Transverse colon (tissue), 4 donors: Measurements from ENCODE around the gene HELZ. TPM values are rescaled to one million over a fixed set of nuclear protein-coding genes. Genes with fewer than 3 reads are reported as not detected.
"Not testable (repeated sequence)": the region's sequence is repeated elsewhere in the genome, so short reads cannot be mapped to it uniquely, and the experiment has no call there.

Experiments used
- DNase-seq: peaks from one replicate; pipeline ENCODE4 v3.0.0-alpha.2; 2019
- H3K27ac ChIP-seq, 4 donors: fragments of 200-600 bp; sonication (generic); 2 replicates each; pipeline ENCODE4 v1.5.1; 2016 to 2018; ENCODE audit warnings: inconsistent platforms in 4 of 4
- H3K27me3 ChIP-seq: fragments of 200-600 bp; sonication (generic); 2 replicates; pipeline ENCODE4 v1.5.1; 2017; ENCODE audit warnings: inconsistent platforms
- H3K36me3 ChIP-seq, 4 donors: fragments of 200-600 bp; sonication (generic); 2 replicates each; pipeline ENCODE4 v1.5.1; 2017 to 2019; ENCODE audit warnings: inconsistent platforms in 4 of 4
- H3K4me1 ChIP-seq, 4 donors: fragments of 200-600 bp; sonication (generic); 2 replicates each; pipeline ENCODE4 v1.5.1; 2017 to 2020; ENCODE audit warnings: inconsistent platforms in 4 of 4
- H3K4me3 ChIP-seq, 4 donors: fragments of 200-600 bp; sonication (generic); 1 replicate in 1 of 4; 2 replicates in 3 of 4; pipeline versions ENCODE4 v1.5.1 to v1.6.1; 2017 to 2019; ENCODE audit warnings: inconsistent platforms in 4 of 4
- H3K9me3 ChIP-seq, 2 donors: fragments of 200-600 bp; sonication (generic); 2 replicates each; pipeline ENCODE4 v1.5.1; 2017 to 2019; ENCODE audit warnings: inconsistent platforms in 2 of 2
- CTCF ChIP-seq, 5 experiments: fragments of 200-600 bp in 3 of 5; fragments of 450-650 bp in 2 of 5; sonication (generic) in 3 of 5; IDR thresholded peaks; 1 replicate in 2 of 5; 2 replicates in 3 of 5; pipeline ENCODE4 v1.5.1; 2016 to 2017; ENCODE audit warnings: antibody characterized with exemption in 5 of 5, inconsistent platforms in 3 of 5, mild to moderate bottlenecking in 2 of 5, moderate library complexity in 1 of 5
- EP300 ChIP-seq: sonication (generic); formaldehyde crosslinking; IDR thresholded peaks from one replicate; pipeline ENCODE4 v1.6.1; 2017; ENCODE audit warnings: antibody characterized with exemption, low read depth
- POLR2A ChIP-seq: fragments of 450-650 bp; IDR thresholded peaks from one replicate; pipeline ENCODE4 v1.6.1; 2016; ENCODE audit warnings: antibody characterized with exemption, mild to moderate bottlenecking, moderate library complexity
- POLR2AphosphoS5 ChIP-seq, 3 donors: sonication (generic); formaldehyde crosslinking; IDR thresholded peaks; one replicate each; pipeline ENCODE4 v1.6.1; 2016; ENCODE audit warnings: antibody characterized with exemption in 3 of 3
- WGBS, 2 donors: methylation state at CpG; one replicate each; pipeline ENCODE4 v1.1.5; 2018; ENCODE audit warnings: low coverage in 1 of 2; 5-methylcytosine and 5-hydroxymethylcytosine counted together
- in situ Hi-C, 4 donors: fragments of 200-750 bp; cut with MboI; loops; one replicate each; pipeline versions ENCODE4 v1.15.0 to v1.15.1; 2017; ENCODE audit warnings: low sequenced_read_pairs in 3 of 4, low pct_ligation_motif_present in 1 of 4, low pct_unique_long_range_greater_than_20kb in 1 of 4
- intact Hi-C: fragments of 100-400 bp; cut with DNase I; formaldehyde crosslinking; loops from one replicate; pipeline ENCODE4 v1.15.1; 2023; ENCODE audit warnings: low total_unique reads
- total RNA-seq, 4 donors: library from RNA; depleted of rRNA; stranded (reverse); fragments of >200 nt; gene quantifications; one replicate each; pipeline ENCODE4 v1.1.0, GENCODE V29; 2016

HELZ gene
- total RNA-seq, 4 donors from 2014 or later = 31.8 to 126 (median 56.0) TPM

GRCh38 chr17:67109111-67109510 lies 135.9 kb downstream of the HELZ start:
- intact Hi-C loops = no loop called here
- in situ Hi-C loops = no loop called here
- no peak overlapping the region for H3K4me3 ChIP-seq
- no peaks in the 10 kb centered on the region for H3K9me3 ChIP-seq
- H3K4me1 ChIP-seq = no peaks in the 10 kb centered on the region
- no peak overlapping the region for H3K27ac ChIP-seq
- peaks cover 0 to 48% (median 19%) of the 10 kb centered on the region in 4 donors for H3K36me3 ChIP-seq
- no peak for TF ChIP-seq CTCF (IDR thresholded peaks at IDR 0.05)
- no peak for TF ChIP-seq EP300
- no peak for TF ChIP-seq POLR2A
- no peak for TF ChIP-seq POLR2AphosphoS5 (IDR thresholded peaks at IDR 0.05)
- WGBS, 2 donors = 88% methylated on average over 5 of the region's 5 CpGs; no CpG with 5 or more reads in 1 of the 2 donors
- no peaks in the 10 kb centered on the region for H3K27me3 ChIP-seq
- no peak for DNase-seq

- 71 to 92% methylated on average over 6 to 13 of the region's 13 CpGs for WGBS, 2 donors
- no peaks in the 10 kb centered on the region for H3K9me3 ChIP-seq
- no peak for DNase-seq
- in situ Hi-C loops (no loop called here), intact Hi-C loops (no loop called here)
- TF ChIP-seq POLR2A (no peak), CTCF (IDR thresholded peaks at IDR 0.05) (no peak), POLR2AphosphoS5 (IDR thresholded peaks at IDR 0.05) (no peak)
- peaks cover 0 to 40% (median 15%) of the 10 kb centered on the region in 4 donors for H3K36me3 ChIP-seq
- H3K27me3 ChIP-seq = no peaks in the 10 kb centered on the region
- H3K4me3 ChIP-seq = no peak overlapping the region
- H3K4me1 ChIP-seq = peaks cover 0 to 3% (median 2%) of the 10 kb centered on the region in 4 donors
- H3K27ac ChIP-seq = no peak overlapping the region
Measured at GRCh38 chr17:67107811-67108775, 136.9 kb downstream of the HELZ start.

DNA sequence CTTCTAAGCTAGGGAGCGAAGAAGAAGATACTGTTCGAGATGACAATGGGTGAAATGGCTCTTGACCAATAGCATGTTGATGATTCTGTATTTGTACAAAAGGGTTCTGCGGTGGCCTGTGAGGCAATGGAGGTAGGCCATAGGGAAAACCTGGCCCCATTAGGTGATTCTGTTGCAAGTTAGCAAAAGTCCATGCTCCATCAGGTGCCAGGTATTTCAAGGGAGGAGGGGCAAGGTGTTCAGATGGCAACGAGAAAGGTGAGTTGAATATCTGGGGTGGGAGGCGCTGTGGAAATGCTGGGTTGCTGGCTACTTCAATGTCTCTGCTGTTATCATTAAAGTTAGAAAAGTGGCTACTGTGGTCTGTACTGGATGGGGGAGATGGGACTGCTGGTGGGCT lies 137.8 kb downstream of the HELZ start:
- DNase-seq = no peak
- TF ChIP-seq POLR2A = no peak
- H3K4me3 ChIP-seq = no peak overlapping the region
- peaks cover 0 to 13% (median 5%) of the 10 kb centered on the region in 4 donors for H3K4me1 ChIP-seq
- H3K27me3 ChIP-seq = no peaks in the 10 kb centered on the region
- intact Hi-C loops = no loop called here
- H3K27ac ChIP-seq = no peak overlapping the region
- no peaks in the 10 kb centered on the region for H3K9me3 ChIP-seq
- H3K36me3 ChIP-seq = peaks cover 0 to 31% (median 15%) of the 10 kb centered on the region in 4 donors
- in situ Hi-C loops = no loop called here
- WGBS, 2 donors = 97 to 100% methylated on average over 3 to 5 of the region's 5 CpGs

DNA sequence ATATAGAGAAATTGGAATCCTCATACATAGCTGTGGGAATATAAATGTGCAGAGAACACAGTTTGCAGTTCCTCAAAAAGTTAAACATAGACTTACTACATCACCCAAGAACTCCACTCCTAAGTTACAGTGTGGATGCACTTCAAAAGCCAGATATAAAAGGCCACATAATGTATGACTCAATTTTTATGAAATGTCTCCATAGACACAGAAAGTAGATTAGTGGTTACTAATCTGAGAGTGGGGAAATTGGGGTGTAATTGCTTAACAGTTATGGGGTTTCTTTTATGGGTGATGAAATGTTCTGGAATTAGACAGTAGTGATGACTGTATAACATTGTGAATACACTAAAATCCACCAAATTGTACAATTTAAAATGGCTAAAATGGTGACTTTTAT lies 139.8 kb downstream of the HELZ start:
- no peaks in the 10 kb centered on the region for H3K27me3 ChIP-seq
- DNase-seq = no peak
- H3K27ac ChIP-seq = no peak overlapping the region
- peaks cover 0 to 31% (median 15%) of the 10 kb centered on the region in 4 donors for H3K36me3 ChIP-seq
- peaks cover 0 to 14% (median 5%) of the 10 kb centered on the region in 4 donors for H3K4me1 ChIP-seq
- intact Hi-C loops = no loop called here
- in situ Hi-C loops = no loop called here
- no peak overlapping the region for H3K4me3 ChIP-seq
- H3K9me3 ChIP-seq = no peaks in the 10 kb centered on the region
- no peak for TF ChIP-seq EP300
- TF ChIP-seq POLR2AphosphoS5 (IDR thresholded peaks at IDR 0.05) = no peak
- no peak for TF ChIP-seq CTCF (IDR thresholded peaks at IDR 0.05)
- no peak for TF ChIP-seq POLR2A

DNA sequence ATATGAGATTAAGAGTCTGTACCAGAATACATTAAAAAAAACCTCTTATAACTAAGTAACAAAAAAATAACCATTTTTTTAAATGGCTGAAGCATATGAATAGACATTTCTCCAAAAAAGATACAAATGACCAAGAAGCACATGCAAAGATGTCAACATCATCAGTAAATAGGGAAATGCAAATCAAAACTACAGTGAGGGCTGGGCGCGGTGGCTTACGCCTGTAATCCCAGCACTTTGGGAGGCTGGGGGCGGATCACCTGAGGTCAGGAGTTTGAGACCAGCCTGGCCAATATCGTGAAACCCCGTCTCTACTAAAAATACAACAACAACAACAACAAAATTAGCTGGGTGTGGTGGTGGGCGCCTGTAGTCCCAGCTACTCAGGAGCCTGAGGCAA lies 140.4 kb downstream of the HELZ start:
- H3K27me3 ChIP-seq, in situ Hi-C loops, H3K27ac ChIP-seq, intact Hi-C loops, H3K4me3 ChIP-seq, DNase-seq, H3K9me3 ChIP-seq: not testable (repeated sequence)
- peaks cover 0 to 31% (median 15%) of the 10 kb centered on the region in 4 donors for H3K36me3 ChIP-seq
- 97 to 99% methylated on average over 6 to 7 of the region's 7 CpGs for WGBS, 2 donors
- H3K4me1 ChIP-seq = peaks cover 0 to 14% (median 5%) of the 10 kb centered on the region in 4 donors
